Muscle of arm (tissue), 12 donors: ENCODE data around the gene HOTAIR. TPM values are rescaled to one million over a fixed set of nuclear protein-coding genes. Genes with fewer than 3 reads are reported as not detected.

ENCODE experiments used
- DNase-seq: peaks from one replicate; pipeline ENCODE4 v3.0.0-alpha.2; 2013
- polyA plus RNA-seq, 12 donors: library from polyadenylated mRNA; unstranded; fragments of 120-200 nt; gene quantifications; one replicate each; pipeline ENCODE4 v1.2.1, GENCODE V29; 2013; ENCODE audit not compliant: insufficient read length in 12 of 12

HOTAIR gene
- polyA plus RNA-seq, 12 donors, result 0.11 TPM; not detected in 11

- no peak for DNase-seq
Observed at GRCh38 chr12:54000116-54001114, 25.7 kb upstream of the HOTAIR start, which contains the start of gene HOXC9. TSS of gene HOXC9 (plus strand) at chr12:54000161. CDS start at chr12:54000189, 28 bp downstream.

DNA sequence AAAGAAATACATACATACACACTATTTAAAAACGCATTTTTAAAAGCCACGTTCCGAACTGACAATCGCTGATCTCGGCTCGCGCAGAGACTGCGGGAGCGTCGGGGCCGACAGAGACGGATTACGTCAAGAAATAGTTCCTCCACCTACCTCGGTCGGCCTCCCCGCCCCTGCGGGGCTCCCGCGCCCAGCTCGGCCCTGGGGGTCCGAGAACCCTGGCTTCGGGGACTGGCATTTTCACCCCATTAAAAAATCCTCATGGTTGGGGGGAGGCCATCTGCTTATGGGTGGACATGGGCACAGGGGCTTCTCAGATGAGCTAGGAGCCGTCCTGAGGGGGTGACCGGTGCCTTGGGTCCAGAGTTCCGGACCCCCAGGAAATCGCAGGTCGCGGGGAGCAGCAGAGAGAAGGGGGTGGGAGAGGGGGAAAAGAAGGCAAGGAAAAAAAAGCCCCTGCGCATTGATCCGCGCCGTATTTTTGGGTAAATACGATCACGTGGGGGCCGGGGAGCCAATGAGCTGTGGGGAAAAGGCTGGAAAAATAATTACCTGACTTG lies 24.9 kb upstream of the HOTAIR start:
- no peak for DNase-seq

DNA sequence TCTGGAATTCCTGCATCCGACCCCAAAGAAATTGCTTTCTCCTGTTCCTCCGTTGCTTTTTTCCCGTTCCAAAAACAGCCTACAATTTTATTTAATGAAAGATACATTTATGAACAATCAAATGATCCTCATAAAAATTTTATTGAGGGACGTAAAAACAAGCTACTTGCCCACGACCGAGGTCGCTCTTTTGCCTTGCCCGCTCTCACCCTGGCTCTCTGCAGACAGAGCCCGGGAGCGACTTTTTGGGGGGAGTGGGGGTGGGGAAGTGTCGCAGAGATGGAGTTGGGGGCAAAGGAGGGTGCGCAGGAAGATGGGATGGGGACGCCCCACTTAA lies 24.1 kb upstream of the HOTAIR start:
- no peak for DNase-seq

DNA sequence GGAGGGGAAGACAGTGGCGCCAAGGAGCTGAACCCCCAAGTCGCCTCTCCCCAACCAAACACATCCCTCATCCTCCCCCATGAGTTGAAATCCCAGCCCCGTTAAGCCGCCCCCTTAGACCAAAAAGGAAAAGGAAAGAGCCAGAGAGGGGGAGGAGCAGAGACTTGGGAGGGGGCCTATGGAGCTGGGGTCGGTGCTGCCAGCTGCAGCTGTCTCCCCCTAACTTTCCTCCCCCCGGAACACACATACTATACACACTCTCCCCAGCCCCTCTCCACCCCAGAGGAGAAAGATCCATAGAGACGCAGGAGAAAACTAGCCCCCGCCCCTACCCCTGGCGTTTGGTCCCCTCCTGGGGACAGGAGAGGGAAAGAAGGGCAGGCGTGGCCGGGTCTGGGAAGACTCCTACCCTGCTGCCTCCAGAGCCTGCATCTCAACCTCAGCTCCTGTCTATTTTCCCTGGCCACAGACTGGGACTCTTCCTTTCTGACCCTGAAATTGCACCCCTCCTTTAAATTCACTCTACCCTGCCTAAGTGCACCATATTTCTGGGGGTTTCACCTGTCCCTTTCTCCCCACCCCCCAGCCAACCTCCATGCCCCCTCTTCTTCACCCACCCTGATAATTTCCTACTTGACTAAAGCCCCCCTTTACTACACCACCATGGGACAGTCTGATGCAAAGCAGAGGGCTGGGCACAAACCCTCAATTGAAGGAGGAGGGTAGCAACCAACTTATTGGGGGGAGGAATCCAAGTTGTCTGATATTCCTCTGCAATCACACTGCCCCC lies 23.6 kb upstream of the HOTAIR start:
- no peak for DNase-seq

DNA sequence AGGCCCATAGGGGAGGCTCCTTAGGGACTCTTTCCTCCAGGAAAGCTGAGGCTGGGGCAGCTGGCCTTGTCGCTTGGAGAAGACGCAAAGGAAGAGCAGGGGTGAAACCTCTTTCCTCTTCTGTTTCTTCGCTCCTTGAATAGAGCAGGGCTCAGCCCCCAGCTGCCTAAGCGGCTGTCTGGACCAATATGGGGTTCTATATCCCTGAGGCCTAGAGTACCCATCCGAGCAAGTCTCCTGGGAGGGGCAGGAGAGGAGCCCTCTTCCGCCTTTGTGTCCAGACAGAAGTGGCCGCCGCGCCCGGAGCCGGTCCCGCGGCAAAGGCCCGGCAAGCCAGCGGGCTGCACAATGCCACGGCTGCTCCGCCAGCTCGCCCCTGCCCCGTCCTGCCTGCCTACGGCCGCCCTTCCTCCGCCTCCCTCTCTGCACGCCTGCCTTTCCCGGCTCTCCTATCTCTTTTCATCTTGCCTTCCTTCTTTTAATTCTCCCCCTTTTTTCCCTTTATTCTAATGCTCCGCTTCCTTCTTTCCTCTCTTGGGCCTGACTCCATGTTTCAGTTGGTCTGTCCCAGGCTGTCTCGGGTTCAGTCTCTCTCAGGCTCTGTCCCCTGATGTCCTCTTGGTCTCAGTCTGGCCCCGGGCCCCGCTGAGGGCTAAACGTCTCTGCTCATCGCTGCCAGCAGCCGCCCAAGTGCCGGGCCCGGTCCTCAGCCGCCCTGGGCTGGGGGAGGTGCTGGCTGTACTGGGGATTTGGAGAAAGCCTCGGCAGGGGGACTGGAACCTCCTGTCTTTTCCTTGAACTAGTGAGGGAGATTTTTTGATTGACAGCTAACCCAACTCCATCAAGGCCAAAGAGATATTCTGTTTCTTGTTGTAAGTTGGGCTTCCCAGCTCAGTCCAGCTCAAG lies 22.7 kb upstream of the HOTAIR start:
- no peak for DNase-seq

- no peak for DNase-seq
Observed at GRCh38 chr12:53996240-53997203, 21.8 kb upstream of the HOTAIR start.

GRCh38 chr12:53995378-53996239 lies 20.9 kb upstream of the HOTAIR start:
- DNase-seq, result no peak

DNA sequence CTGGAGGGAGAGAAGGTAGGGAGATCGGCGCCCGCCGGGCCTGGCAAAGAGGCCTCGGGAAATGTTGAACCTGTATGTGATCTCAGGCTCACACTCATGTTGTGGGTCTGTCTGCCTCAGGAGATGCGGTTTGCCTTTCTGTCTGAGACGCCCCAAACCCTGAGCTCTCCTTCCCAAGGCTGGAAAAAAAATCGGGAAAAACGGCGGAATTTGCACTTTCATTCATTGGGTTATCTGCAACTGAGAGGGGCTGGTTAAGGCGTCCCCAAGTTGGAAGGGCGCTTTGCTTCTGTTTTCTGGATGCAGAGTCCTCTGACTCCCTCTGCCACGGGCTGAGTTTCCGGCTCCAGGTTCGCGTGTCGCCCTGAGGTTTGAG lies 20.2 kb upstream of the HOTAIR start:
- no peak for DNase-seq

GRCh38 chr12:53994264-53995001 lies 19.7 kb upstream of the HOTAIR start:
- no peak for DNase-seq

DNA sequence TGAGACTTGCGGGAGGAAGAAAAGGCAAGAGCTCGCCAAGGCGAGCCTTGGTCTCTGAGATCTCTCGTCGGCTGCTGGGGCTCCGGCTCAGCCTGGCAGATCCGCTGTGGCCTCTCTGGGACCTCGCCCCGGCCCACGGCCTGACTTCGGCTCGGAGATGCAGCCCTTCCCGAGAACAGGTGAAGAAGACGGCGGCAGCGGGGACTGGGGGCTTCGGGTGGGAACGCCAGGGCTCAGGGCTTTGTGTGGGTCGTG lies 19.2 kb upstream of the HOTAIR start:
- no peak for DNase-seq

GRCh38 chr12:53993162-53994008 lies 18.6 kb upstream of the HOTAIR start:
- no peak for DNase-seq

DNA sequence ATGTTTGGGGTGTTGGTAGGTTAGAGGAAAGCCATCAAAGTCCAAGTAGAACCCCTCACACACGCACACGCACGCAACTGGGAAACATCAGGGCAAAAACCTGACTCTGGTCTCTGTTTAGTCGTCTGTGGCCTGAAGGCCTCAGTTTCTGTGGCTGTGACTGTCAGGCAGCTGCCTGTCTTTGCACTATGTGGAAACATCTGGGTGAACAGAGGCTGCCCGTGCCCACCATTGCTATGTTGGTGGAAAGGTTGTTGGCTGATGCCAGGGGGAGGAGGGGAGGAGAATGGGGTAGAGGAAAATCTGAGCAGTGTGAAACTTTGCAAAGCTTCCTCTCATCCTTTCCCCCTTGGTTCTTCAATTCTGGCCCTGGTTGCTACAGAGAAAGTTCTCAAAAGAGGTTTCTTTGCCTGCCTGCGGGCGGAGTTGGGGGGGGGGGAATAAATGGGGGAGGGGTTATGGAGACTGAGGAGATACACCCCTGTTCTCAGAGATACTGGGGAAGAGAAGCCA lies 17.7 kb upstream of the HOTAIR start:
- DNase-seq, result no peak

DNA sequence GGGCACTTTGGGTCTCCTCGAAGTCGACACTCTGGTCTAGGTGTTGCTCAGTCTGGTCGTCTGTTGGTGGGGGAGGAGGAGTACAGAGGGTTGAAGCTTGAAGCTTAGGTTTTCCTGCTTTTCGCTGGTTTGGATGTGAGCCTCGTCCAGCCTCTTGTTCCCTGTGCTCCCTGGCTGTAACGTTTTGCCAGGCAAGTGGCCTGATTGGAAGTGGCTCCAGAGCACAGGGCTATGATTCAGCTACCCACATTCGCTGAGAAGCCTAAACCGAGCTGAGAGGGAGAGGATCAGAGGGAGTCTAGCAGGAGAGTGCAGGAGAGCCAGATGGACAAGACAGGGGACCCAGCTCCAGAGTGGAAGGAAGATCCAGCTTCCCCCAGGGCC lies 16.3 kb upstream of the HOTAIR start:
- DNase-seq, result no peak

DNA sequence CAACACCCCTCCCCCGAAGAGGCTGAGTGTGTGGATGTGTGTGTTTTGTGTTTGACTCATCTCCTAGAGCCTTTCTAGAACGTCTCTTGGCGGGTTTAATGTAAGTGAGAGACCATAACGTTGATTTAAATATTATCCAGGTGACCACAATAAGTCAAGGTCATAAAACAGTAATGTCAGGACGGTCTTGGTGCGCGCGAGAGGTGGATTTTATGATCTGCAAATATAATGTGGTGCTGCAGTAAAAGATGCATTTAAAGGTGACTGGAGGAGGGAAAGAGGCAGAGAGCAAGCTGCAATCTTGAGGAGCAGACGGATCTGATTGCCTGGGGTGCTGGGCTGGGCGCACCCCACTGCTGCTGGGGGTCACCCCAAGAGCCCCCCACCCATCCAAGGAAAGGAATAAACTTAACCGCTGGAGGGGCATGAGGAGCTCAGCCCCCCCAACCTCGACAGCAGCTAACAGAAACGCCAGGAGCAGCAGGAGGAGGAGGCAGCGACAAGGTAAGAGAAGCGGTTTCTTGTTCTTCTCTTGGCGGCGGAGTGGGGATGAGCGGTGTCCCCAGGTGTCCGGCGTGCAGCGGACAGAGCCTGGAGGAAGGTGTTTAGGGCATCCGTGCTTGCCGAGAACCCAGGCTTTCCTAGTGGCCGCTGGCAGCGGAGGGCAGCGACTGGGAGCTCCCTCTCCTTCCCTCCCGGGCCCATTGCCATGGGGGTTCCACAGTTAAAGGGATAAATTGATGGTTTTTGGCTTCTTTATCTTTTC lies 15.7 kb upstream of the HOTAIR start:
- no peak for DNase-seq

- no peak for DNase-seq
Observed at GRCh38 chr12:53989227-53990113, 14.7 kb upstream of the HOTAIR start.
